CD4-positive, alpha-beta T cell treated with Interleukin-12 subunit alpha and Interleukin-12 subunit beta, for 1 hour (primary cell): ENCODE data around the gene CFAP99.
"Not testable (repeated sequence)": the region's sequence is repeated elsewhere in the genome, so short reads cannot be mapped to it uniquely, and the experiment has no call there.

Experiments used
- DNase-seq: peaks from one replicate; pipeline ENCODE4 v3.0.0-alpha.2; 2020

Gene CFAP99

DNA sequence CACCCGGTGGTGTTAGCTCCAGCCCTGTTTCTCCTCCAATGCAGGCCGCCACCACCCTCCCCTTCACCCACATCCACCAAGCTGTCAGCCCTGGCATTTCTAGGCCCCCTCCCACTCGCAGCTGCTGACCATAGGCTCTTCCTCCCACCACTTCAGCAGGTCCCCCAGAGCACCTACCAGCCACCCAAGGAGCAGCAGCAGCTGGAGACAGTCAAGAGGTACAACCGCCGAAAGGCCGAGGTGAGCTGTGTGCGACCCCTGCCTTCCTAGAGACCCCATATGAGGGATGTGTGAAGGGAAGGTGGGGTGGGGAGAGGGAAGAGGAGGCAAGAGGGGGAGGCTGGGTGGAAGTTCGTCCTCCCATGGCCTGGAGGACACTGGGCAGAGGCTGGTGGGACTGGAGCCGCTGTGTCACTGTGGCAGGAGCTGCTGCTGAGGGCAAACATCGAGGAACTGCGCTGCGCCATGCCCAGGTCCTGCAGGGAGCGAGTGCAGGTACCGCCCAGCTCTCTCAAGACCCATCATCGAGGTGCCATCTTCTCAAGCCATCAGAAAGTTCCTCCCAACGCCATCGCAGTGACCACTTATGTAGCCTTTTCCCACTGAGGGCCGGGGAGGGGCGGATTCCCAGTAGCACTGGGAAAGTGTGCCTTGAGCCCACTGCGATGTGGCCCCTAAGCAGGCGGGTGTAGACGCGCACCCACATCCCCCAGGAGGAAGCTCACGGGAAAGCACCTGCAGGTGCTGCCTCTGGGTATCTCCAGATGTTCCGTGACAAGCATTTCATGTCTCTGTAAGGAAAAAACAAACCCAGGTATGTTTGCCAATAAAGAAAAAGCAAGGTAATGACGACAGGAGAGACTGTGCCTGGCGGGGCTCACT, 31.0 kb downstream of the CFAP99 start:
- DNase-seq = no peak

DNA sequence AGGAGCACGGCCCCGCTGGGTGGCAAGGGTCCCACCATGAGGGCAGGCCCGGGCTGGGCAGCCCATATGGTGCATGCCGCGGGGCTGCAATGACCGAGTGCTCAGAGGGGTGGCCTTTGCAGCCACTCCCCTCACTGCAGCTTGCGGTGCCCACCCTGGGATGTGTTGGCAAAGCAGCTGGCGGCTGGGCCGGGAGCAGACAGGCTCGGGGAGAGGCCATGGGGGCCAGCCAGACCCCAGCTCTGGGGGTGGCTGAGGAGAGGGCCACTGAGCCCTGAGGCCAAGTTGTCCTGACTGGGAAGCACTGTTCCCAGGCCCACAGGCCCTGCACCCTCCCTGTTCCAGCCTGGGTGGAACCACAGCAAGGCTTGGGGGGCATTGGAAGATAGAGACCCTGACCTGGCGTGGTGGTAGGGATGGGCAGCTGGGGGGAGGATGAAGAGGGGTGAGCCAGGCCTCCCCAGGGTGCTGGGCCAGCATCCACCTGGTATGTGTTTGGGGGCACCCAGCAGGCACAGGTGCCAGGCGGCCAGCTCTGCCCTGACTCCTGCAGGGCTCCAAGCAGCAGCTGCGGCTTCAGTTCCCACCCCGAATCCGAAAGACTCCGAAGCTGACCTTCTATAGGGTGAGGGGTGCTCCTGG, 31.8 kb downstream of the CFAP99 start:
- no peak for DNase-seq

DNA sequence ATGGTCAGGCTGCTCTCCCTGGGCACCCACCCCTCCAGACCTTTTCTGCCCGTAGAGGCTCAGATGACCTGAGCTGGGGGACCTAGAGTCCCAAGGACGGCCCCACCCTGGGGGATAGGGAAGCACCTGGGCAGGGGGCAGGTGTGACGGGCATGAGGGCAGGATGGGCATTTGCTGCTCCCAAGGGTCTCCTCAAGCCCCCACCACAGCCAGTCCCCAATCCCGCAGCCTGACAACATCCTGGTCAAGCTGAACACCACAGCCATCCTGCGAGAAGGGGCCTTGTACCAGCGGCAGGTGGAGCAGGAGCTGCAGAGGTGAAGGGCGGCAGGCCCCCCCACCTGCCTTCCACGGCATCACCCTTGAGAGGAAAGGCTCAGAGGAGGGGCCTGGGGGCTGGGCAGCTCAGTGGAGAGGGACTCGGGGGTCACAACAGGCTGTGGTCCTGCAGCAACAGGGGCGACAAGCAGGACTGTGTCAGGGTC, 32.3 kb downstream of the CFAP99 start:
- no peak for DNase-seq

DNA sequence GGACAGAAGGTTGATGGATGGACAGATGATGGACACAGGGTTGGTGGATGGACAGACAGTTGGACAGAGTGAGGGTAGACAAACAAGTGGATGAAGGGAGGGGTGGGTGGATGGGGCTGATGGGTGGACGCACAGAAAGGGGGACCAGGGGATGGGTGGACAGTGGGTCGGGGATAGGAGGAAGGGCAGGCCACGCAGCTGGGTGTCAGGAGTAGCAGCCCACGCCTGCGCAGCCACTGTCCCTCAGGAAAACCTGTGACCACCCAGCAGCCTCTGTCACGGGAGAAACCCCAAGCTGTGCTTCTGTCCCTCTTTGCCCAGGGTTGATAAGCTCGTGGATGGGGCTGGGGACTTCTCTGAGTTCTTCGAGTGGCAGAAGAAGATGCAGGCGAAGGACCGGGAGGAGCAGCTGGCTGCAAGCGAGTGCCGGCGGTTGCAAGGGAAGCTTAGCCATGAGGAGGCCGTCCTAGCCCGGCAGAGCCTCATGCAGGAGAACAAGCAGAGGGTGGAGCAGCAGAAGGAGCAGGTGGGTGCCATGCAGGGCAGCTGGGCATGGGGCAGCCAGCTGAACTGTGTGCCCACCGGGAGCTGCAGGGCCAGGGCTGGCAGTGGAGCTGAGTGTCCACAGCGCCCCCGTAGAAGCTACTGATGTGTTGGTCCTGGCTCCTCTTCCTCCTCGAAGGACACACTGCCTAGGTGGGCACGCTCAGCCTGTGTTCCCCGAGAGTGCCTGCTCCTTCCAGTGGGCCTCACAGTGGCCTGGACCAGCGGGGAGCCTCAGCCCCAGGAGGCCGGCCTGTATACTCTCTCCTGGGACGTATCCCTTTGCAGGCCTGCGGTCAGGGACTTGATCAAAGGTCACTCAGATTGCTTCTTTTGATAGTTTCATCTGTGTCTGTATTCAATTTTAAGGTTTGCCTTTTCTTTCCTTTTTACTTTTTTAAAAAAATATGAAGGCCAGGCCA, 33.3 kb downstream of the CFAP99 start:
- no peak for DNase-seq

DNA sequence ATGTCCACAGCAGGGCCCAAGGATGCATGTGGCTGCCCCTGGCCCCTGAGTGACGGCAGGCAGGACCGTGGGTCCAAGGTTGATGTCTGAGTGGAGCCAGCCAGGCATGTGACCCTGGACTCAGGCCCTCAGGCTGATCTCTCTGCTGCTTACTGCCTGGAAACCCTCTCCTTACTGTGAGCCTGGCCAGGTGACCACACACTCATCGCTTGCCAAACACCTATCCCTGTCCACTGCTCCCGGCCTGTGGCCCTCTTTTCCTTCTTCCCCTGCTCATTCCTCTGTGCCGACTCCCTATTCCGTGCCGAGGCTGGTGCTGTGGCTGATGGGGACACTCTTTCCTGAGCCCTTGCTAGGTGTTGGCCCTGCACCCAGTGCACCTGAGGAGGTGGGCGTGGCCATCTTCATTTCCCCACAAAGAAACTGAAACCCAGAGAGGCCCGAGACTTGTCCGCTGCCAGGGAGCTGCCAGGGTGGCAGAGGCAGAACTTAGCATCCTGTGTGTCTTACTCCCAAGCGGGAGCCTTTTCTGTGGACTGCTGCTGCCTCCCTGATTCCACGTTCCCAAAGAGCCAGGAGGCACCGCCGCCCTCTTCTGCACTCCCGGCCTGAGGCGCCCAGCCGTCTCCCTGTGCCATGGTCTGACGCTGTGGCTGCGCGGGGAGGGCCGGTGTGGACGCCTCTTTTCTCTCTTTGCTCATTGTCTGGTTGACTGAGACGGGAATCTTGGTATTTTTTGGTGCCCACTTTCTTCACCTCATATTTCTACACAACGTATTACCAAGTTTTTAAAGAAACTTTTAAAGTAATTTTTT, 38.9 kb downstream of the CFAP99 start:
- no peak for DNase-seq

DNA sequence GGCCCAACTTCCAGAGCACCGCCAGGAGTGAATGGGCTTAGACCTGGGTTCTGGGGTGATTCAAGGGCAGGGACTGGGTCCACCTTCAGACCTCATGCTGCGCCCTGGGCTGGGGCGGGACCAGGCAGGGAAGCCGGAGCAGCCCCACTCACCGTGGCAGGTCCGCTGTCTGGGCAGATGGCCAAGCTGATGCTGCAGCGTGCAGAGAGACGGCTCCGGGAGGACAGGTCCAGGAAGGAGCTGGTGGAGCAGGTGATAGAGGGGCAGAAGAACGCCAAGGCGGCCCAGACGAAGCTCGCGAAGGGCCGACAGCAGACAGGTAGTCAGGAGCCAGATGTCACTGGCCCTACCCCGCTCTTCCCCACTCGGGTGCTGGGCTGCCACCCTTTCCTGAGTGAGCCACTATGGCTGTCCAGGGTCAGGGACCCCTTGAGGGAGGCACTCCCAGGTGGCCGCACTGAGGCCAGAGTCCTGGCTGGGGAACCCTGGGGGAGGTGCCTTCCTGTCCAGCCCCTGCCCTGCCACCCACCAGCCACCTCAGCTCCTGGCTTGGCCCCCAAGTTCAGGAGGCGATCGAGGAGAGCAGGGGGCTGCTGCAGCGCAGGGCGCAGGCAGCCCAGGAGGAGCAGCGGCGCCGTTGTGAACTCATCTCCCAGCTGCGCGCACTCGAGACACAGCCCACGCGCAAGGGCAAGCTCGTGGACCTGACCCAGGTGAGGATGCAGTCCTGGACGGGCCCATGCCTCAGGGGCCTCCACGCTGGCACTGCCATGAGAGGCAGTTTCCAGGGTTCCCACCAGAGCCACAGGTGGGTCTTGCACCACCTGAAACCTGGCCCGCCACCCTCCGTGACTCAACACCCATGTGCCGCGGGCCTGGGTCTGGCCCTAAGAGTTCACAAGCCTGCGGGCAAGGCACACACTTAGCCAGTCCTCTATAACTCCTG, 40.1 kb downstream of the CFAP99 start:
- DNase-seq = no peak

DNA sequence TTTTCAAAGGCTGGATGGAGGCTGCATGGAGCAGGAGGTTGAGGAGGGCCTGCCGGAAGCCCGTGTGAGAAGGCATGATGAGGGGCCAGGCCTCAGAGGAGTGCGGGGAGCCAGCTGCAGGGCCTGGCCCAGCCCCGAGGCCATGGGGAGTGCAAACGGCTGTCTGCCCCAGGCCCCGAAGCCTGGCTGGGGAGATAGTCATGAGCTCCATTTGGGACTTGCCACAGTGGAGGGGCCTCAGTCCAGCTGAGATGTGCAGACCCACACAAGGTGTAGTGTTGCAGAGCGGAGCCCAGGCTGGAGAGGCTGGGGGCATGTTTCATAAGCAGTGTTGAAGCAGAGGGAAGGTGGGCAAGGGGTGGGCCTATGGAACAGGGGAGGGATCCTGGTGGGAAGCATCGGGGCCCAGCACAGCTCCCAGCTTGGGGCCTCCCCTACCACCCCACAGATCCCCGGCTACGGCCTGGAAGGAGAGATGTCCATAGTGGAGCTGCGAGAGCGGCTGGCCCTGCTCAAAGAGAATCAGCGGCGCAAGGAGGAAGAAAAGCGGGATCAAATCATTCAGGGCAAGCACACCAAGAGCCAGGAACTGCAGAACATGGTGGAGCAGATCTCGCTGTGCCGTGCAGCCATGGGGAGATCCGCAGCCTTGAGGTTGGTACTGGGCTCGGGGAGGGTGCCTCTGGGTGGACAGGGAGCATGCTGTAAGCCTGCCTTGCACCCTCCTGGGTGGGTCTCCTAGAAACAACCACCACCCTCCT, 41.0 kb downstream of the CFAP99 start:
- no peak for DNase-seq

DNA sequence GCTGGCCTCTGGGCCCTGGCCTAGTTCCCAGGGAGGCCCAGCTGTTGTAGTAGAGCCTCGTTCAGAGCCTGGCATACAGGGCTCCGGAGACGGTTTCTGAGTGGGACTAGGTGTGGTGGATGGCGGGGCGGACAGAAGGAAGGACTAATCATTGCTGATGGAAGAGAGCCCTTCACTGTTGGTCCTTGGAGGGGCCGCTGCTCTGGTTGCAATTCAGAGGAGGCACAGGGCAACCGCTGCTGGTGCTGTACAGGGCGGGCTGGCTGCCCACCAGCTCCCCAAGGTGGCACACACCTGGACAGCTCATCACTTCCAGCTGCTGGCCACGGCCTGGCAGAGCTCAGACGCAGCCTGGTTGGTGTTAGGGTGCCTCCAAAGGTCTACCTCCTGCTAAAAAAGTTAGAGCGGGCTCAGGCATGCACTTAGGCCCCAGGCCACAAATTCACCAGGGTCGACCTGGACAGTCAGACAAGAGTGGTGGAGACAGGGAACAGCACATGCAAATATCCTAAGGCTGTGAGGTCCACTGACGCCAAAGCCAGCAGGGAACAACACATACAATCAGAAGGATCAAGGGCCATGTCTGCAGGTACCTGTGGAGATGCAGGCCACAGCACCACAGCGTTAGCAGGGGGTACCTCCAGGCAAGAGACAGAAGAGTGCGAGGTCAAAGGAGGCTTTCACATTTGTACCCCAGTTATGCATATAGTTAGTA, 42.6 kb downstream of the CFAP99 start:
- no peak for DNase-seq

DNA sequence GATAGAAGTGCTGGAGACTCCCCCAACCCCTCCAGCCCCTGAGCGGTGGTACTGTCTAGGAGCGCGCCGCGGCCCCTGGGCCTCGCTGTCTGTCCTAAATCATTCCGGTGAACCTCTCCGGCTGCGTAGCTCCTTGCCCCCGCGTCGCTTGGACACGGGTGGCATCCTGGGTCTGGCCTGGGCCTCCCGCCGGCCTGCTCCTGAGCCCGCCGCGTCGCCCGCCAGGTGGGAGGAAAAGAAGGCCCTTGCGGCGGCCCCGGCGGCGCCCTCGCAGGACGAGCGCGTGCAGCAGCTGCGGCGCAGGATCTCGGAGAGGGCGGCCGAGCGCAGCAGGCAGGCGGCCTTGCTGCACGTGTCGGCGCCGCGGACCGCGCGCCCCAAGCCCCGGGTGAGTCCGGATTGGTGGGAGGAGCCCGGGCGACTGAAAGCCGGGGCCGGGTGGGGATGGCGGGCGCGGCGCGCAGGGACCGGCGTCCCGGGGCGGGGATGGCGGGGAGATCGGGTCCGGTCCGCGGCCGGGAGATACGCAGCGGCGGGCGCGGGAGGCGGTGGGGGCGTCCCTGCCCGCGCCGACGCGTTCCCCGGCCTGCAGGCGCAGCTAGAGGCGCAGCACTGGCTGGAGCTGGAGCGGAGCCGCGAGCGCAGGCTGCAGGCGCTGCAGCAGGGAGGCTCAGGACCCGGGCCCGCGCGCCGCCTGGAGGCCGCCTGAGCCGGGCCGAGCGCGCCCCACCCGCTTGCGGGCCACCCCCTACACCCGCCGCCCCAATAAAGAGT, 43.6 kb downstream of the CFAP99 start:
- DNase-seq = peak; percentile 74

DNA sequence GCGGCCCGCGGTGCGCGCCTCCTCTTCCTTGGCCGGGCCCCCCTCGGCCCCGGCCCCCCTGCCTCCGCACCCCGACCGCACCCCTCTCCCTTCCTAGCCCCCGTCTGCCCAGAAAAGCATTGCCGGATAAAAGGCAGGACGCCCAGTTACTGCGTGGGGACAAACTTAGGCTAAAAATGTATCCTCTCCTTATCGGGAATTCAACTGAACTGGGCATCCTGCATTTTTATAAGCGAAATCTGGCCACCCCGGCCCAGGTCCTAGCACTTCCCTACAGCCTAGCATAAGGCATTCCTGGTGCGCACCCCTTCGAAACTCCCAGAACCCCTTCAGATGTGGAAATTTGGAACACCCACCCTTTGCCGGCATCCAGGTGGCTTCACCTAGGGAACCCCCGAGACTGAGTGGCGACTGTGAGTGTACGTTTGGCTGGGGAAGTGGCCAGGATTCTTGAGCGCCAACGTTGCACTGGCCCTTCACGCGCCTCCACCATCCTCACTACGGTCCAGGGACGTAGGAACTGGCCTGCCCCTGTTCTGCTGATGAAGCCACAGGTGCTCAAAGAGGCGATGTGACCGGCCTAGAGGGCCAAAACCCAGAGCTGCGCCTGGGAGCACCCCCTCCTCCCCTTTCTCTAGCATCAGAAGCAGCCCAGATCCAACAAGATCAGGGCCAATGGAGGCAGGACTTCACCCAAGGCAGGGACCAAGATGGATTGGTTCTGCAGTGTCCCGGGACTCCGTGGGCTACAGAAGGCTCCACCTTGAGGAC, 44.4 kb downstream of the CFAP99 start:
- no peak for DNase-seq

DNA sequence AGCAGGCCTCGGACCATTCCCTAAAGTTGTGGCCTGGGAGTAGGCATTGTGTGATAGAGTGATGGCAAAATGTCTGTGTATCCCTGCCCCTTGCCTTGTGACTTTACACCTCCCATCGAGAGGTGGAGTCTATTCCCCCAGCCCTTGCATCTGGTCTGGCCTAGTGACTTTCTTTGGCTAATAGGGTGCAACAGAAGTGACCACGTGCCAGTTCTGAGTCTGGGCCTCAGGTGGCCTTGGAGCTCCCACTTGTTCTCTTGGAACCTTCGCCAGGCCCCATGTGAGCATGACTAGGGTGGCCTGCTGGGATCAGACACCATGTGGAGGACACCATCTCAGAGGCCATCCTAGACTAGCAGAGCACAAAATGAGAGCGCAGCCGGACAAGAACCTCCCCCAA, 46.3 kb downstream of the CFAP99 start:
- DNase-seq = no peak

DNA sequence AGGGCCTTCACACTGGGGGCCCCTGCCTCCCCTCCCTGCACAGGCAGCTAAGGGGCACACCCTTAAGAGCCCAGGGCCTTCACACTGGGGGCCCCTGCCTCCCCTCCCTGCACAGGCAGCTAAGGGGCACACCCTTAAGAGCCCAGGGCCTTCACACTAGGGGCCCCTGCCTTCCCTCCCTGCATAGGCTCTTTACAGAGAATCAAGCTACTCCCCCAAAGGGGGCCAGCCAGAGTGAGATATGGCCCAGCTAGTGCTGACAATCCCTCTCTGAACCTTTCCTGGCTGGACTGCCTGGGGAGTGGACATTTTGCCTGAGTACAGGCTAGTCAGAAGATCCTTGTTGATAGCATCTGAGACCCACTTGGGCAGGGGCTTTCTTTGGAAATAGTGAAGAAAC, 46.8 kb downstream of the CFAP99 start:
- DNase-seq = not testable (repeated sequence)

DNA sequence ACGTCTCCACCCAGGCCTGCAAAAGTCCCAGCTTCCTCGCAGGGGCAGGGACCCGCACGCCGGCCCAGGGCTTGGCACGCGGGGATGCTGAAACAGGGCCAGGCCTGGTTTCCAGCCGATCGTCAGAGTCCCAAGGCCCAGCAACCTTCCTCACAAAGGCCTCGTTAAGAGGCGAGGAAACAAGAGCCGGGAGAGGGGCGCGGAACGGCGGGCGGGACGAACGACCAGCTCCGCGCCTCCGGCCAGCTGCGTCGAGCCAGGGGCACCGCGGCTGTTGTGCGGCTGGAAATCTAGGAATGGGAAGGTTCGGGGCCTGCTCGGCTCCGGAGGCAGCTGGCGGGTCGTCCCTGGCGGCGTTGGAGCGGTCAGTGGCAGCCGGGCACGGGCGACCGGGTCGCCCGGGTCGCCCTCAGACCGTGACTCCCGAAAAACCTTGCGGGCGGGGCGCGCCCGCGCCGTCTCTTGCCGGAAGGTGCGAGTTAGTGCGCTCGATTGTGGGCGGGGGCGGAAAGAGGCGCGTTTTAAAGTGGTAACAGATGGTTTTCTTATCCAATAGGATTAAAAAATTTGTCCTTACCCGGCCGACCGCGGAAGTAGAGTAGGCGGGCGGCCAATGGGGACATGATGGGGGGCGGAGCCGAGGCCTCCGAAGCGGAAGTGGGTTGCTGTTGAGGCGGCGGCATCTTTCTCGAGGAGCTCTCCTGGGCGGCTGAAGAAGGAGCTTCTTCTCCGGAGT, 49.9 kb downstream of the CFAP99 start, which contains the start of gene RNF4:
Gene RNF4 (plus strand): TSS at position 651 of the 736 bp plus-strand sequence. CDS start 21,388 bp downstream, outside the sequence.
- peak; percentile 96 for DNase-seq

DNA sequence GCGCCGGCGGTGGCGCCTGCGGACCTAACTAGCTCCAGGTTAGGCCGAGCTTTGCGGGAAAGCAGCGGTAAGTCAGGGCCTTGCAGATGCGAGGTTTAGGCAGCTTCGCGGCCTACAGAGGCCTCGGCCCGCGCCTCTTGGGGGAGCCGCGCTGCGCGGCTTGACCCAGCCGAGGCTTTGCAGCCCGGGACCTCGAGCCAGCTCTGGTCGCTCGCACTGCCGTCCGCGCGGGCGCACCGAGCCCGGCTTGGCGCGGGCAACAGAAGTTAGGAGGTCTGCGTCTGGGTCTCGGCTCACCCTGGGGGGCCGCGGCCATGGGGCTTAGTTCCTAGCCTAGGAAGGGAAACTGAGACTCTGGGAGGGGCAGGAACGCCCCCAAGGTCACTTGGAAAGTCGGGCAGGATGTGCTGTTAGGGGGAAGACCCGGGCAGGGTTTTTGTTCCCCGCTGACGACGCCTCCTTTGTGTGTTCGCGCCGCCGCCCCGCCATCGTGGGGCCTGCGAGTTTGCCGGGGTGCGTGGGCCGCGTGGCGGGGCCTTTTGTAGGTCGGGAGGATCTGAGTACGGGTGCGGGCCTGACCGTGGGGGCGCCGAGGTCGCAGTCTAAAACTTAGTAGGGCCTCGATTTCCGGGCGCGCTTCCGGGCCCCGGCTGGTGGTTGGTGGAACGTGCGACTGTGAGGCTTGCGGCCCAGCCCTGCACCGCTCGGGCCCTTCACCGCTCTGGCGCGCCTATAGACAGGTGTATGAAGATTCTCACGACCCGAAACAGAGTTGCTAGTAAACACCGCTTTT, 50.6 kb downstream of the CFAP99 start:
- DNase-seq = peak; percentile 77

DNA sequence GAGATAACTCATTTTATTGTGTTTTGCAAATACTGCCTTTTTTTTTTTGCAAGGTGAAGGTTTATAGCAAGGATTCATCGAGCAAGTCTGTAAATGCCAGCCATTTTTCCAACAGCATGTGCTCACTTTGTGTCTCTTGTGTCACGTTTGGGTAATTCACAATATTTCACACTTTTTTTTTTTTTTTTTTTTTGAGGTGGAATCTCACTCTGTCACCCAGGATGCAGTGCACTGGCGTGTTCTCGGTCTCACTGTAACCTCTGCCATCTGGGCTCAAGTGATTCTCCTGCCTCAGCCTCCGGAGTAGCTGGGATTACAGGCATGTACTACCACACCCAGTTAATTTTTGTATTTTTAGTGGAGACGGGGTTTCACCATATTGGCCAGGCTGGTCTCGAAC, 52.0 kb downstream of the CFAP99 start:
- no peak for DNase-seq

DNA sequence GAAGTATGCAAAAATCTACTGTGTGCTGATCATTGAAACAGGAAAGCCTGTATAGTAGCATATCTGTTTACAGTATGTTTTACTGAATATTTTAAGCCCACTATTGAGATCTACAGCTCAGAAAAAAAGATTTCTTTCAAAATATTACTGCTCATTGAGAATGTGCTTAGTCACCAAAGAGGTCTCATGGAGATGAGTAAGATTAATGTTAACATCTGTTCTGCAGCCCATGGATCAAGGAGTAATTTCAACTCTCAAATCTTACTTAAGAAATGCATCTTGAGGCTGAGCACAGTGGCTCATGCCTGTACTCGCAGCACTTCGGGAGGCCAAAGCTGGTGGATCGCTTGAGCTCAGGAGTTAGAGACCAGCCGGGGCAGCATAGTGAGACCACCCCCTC, 53.4 kb downstream of the CFAP99 start:
- no peak for DNase-seq
